Measurements from ENCODE around the gene ACVR1. TPM values are rescaled to one million over a fixed set of nuclear protein-coding genes. Genes with fewer than 3 reads are reported as not detected.

The ACVR1 gene
- total RNA-seq, 2 donors from 2014 or later: 25.0 to 35.0 TPM

DNA sequence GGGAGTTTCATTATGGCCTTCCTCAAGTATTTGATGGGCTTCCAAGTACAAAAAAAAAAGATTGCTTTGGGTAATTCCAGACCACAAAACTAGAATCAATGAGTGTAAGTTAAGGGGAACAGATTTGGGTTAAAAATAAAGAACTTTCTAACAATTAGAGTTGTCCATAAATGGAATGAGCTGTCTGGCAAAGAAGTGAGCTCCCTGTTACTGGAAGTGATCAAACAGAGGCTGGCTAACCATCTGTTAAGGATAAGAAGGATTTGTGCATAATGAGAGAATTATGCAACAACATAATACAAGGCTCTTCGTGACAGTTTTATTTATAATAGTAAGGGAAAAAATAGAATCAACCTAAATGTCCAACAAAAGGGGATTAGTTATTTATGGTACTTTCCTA is 44.6 kb upstream of the ACVR1 start:
- H3K4me1 ChIP-seq (ENCODE audit: control insufficient read depth in 1 of 2, low read depth in 2 of 2): no peaks in the 10 kb centered on the region
- no peak overlapping the region for H3K4me3 ChIP-seq
- ATAC-seq (ENCODE audit: insufficient number of reproducible peaks, low FRiP score, low read depth) (no peak), DNase-seq (ENCODE audit: low spot score) (no peak)
- TF ChIP-seq, protein P1, sequence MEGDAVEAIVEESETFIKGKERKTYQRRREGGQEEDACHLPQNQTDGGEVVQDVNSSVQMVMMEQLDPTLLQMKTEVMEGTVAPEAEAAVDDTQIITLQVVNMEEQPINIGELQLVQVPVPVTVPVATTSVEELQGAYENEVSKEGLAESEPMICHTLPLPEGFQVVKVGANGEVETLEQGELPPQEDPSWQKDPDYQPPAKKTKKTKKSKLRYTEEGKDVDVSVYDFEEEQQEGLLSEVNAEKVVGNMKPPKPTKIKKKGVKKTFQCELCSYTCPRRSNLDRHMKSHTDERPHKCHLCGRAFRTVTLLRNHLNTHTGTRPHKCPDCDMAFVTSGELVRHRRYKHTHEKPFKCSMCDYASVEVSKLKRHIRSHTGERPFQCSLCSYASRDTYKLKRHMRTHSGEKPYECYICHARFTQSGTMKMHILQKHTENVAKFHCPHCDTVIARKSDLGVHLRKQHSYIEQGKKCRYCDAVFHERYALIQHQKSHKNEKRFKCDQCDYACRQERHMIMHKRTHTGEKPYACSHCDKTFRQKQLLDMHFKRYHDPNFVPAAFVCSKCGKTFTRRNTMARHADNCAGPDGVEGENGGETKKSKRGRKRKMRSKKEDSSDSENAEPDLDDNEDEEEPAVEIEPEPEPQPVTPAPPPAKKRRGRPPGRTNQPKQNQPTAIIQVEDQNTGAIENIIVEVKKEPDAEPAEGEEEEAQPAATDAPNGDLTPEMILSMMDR (IDR thresholded peaks at IDR 0.05): no peak
- H3K36me3 ChIP-seq: no peaks in the 10 kb centered on the region
- no peaks in the 10 kb centered on the region for H3K27me3 ChIP-seq (replicated peaks; ENCODE audit: insufficient read depth)
- no peaks in the 10 kb centered on the region for H3K9me3 ChIP-seq
- H3K27ac ChIP-seq: no peak overlapping the region

DNA sequence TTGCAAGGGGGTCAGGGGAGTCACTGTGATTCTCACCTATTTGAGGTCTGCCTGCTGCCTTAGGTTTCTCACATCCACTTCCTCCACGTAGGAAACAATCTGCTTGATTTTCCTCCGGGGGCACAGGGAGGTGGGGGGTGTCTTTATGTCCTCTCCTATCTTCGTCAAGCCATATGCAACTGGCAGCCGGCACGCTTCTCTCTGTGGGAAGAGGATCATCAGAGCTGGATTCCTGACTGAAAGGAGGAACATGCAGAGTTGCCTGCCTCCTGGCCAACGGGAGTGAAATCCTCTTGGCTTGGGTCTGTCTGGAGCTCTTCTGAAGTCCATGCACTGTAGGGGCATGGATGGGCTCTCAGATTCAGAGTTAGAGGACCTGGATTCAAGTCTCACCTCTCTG is 43.1 kb upstream of the ACVR1 start:
- no peaks in the 10 kb centered on the region for H3K9me3 ChIP-seq
- no peaks in the 10 kb centered on the region for H3K27me3 ChIP-seq (replicated peaks; ENCODE audit: insufficient read depth)
- H3K27ac ChIP-seq: no peak overlapping the region
- H3K4me3 ChIP-seq: no peak overlapping the region
- no peaks in the 10 kb centered on the region for H3K36me3 ChIP-seq
- DNase-seq (ENCODE audit: low spot score) (no peak), ATAC-seq (ENCODE audit: insufficient number of reproducible peaks, low FRiP score, low read depth) (no peak)
- no peaks in the 10 kb centered on the region for H3K4me1 ChIP-seq (ENCODE audit: control insufficient read depth in 1 of 2, low read depth in 2 of 2)
- TF ChIP-seq, protein P1 (IDR thresholded peaks at IDR 0.05): no peak

DNA sequence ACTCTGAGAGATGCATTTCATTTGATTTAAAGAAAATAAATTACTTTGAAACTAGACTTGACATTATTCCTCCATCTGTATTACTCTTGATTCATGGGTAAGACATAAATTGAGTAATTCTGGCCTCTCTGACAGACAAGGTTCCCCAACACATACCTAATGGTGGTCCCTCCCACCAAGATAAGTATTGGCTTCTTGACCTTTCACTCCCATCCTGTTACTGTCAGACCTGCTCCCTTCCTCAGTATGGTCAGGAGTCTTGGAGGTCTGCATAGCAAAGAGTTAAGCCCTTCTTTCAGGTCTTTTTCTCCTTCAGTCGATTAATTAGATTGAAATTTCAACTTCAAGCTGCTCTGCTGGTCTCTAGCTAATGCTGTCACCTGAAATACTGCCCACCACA is 42.2 kb upstream of the ACVR1 start:
- Histone ChIP-seq H3K9me3 (no peaks in the 10 kb centered on the region), H3K27me3 (replicated peaks; ENCODE audit: insufficient read depth) (no peaks in the 10 kb centered on the region), H3K4me1 (ENCODE audit: control insufficient read depth in 1 of 2, low read depth in 2 of 2) (no peaks in the 10 kb centered on the region), H3K36me3 (no peaks in the 10 kb centered on the region), H3K4me3 (no peak overlapping the region), H3K27ac (no peak overlapping the region)
- TF ChIP-seq, protein P1 (IDR thresholded peaks at IDR 0.05): no peak
- ATAC-seq (ENCODE audit: insufficient number of reproducible peaks, low FRiP score, low read depth): no peak
- no peak for DNase-seq (ENCODE audit: low spot score)

DNA sequence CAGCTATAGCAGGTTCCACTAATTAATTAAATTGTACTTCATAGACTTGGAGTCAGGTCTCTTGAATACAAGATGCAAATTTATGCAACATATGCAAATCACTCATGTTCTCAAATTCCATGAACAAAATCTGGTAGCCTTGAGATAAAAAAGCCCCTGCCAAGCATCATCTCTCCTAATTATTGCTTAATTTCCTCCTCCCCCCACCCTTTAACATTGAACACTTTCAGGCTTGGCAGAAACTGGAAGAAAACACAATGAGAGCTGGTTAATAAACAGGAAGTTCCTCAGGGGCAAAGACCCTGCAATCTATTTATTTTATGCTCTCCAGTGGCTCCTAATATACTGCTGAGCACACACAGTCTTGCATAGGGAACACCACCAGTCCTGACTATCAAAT is 35.6 kb upstream of the ACVR1 start:
- Histone ChIP-seq H3K9me3 (no peaks in the 10 kb centered on the region), H3K27me3 (replicated peaks; ENCODE audit: insufficient read depth) (no peaks in the 10 kb centered on the region), H3K4me1 (ENCODE audit: control insufficient read depth in 1 of 2, low read depth in 2 of 2) (no peaks in the 10 kb centered on the region), H3K36me3 (no peaks in the 10 kb centered on the region), H3K4me3 (no peak overlapping the region), H3K27ac (no peak overlapping the region)
- TF ChIP-seq, protein P1 (IDR thresholded peaks at IDR 0.05): no peak
- DNase-seq (ENCODE audit: low spot score): no peak
- no peak for ATAC-seq (ENCODE audit: insufficient number of reproducible peaks, low FRiP score, low read depth)

DNA sequence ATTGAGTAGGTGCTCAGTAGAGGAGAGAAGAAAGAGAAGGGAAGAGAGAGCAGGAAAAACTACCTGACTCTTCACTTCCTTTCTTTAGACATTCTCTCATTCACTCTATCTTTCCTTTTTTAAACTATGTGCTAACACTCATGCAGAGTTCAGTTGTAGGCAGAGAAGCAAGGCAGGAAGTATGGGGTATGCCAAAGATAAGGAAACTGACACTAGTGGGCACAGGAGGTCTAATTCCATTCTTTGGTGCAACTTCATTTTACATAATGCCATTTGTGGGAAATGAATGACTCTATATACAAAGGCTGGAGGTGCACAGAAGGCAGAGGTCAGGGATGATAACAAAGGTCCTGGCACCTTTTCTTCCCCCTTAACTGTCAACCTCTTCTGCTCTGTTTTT is 35.1 kb upstream of the ACVR1 start:
- DNase-seq (ENCODE audit: low spot score) (no peak), ATAC-seq (ENCODE audit: insufficient number of reproducible peaks, low FRiP score, low read depth) (no peak)
- no peaks in the 10 kb centered on the region for H3K4me1 ChIP-seq (ENCODE audit: control insufficient read depth in 1 of 2, low read depth in 2 of 2)
- no peak overlapping the region for H3K27ac ChIP-seq
- H3K9me3 ChIP-seq: no peaks in the 10 kb centered on the region
- TF ChIP-seq, protein P1 (IDR thresholded peaks at IDR 0.05): no peak
- no peaks in the 10 kb centered on the region for H3K36me3 ChIP-seq
- H3K4me3 ChIP-seq: no peak overlapping the region
- no peaks in the 10 kb centered on the region for H3K27me3 ChIP-seq (replicated peaks; ENCODE audit: insufficient read depth)

Data from thoracic aorta (tissue), 2 donors.